Measurements from ENCODE around the gene SLC39A11.

DNA sequence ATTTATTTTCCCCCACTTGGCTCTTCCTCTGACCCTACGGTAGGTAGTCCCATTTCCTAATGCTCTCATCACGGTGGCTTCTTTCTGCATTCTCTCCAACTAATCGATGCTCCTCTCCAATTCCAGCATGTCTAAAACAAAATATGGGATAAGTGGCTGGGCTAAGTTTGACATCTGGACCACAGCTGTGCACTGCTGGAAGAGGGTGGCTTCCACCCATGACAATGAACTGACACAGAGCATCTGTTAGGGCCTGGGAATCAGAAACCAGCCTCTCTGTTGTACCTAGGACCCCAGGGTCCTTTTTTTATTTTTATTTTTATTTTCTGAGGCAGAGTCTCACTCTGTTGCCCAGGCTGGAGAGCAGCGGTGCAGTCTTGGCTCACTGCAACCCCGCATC is 29.0 kb upstream of the SLC39A11 start:
- TF ChIP-seq, protein P1, sequence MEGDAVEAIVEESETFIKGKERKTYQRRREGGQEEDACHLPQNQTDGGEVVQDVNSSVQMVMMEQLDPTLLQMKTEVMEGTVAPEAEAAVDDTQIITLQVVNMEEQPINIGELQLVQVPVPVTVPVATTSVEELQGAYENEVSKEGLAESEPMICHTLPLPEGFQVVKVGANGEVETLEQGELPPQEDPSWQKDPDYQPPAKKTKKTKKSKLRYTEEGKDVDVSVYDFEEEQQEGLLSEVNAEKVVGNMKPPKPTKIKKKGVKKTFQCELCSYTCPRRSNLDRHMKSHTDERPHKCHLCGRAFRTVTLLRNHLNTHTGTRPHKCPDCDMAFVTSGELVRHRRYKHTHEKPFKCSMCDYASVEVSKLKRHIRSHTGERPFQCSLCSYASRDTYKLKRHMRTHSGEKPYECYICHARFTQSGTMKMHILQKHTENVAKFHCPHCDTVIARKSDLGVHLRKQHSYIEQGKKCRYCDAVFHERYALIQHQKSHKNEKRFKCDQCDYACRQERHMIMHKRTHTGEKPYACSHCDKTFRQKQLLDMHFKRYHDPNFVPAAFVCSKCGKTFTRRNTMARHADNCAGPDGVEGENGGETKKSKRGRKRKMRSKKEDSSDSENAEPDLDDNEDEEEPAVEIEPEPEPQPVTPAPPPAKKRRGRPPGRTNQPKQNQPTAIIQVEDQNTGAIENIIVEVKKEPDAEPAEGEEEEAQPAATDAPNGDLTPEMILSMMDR (IDR thresholded peaks at IDR 0.05): no peak
- TF ChIP-seq POLR2A (IDR thresholded peaks at IDR 0.05) (no peak), EP300 (IDR thresholded peaks at IDR 0.05) (no peak)
